ENCODE results near the gene RSRP1. TPM values are rescaled to one million over a fixed set of nuclear protein-coding genes. Genes with fewer than 3 reads are reported as not detected.

Gene RSRP1
- total RNA-seq, 1 experiment from 2014 or later = 113 TPM

- ChIA-PET CTCF (no interaction called here), POLR2A (ENCODE audit: unreplicated experiment) (no interaction called here)
- H3K4me1 ChIP-seq (replicated peaks; ENCODE audit: insufficient read depth) = no peaks in the 10 kb centered on the region
- no peaks in the 10 kb centered on the region for H3K36me3 ChIP-seq (ENCODE audit: low read depth)
- no peaks in the 10 kb centered on the region for H3K79me2 ChIP-seq (ENCODE audit: low read depth)
- H2AFZ ChIP-seq = no peak overlapping the region
- no peaks in the 10 kb centered on the region for H3K9me2 ChIP-seq (ENCODE audit: insufficient read depth)
- no peak overlapping the region for H3K4me3 ChIP-seq
- no peak overlapping the region for H3K4me2 ChIP-seq
- DNase-seq = no peak
- H3K27me3 ChIP-seq (ENCODE audit: insufficient read depth, low read depth) = peaks cover 7% of the 10 kb centered on the region; the same call in 1 of the 2 replicates
- no peak for TF ChIP-seq EZH2 (IDR thresholded peaks at IDR 0.05; ENCODE audit: low read depth)
- TF ChIP-seq CTCF (conservative IDR thresholded peaks at IDR 0.05) = no peak
- no peak overlapping the region for H3K27ac ChIP-seq
- no peaks in the 10 kb centered on the region for H3K9me3 ChIP-seq (ENCODE audit: insufficient read depth, low read depth)
- no TSS peak for BruUV-seq (replicated peaks)
- intact Hi-C loops (cut with micrococcal nuclease; ENCODE audit: unreplicated experiment) = no loop called here
- no peaks in the 10 kb centered on the region for H3F3A ChIP-seq (ENCODE audit: insufficient read depth, low read depth)
- no peaks in the 10 kb centered on the region for H4K20me1 ChIP-seq (ENCODE audit: insufficient read depth)
Measured at GRCh38 chr1:25197235-25197975, 49.8 kb downstream of the RSRP1 start.

GRCh38 chr1:25196830-25197229, 50.4 kb downstream of the RSRP1 start:
- TF ChIP-seq EZH2 (IDR thresholded peaks at IDR 0.05; ENCODE audit: low read depth) (no peak), CTCF (conservative IDR thresholded peaks at IDR 0.05) (no peak)
- Histone ChIP-seq H3K9me2 (ENCODE audit: insufficient read depth) (no peaks in the 10 kb centered on the region), H3K4me2 (no peak overlapping the region), H4K20me1 (ENCODE audit: insufficient read depth) (no peaks in the 10 kb centered on the region), H3K4me1 (replicated peaks; ENCODE audit: insufficient read depth) (no peaks in the 10 kb centered on the region), H3K4me3 (no peak overlapping the region), H3K36me3 (ENCODE audit: low read depth) (no peaks in the 10 kb centered on the region), H3K9me3 (ENCODE audit: insufficient read depth, low read depth) (no peaks in the 10 kb centered on the region), H3F3A (ENCODE audit: insufficient read depth, low read depth) (no peaks in the 10 kb centered on the region), H3K27me3 (ENCODE audit: insufficient read depth, low read depth) (peaks cover 7% of the 10 kb centered on the region; the same call in 1 of the 2 replicates), H3K27ac (no peak overlapping the region), H3K79me2 (ENCODE audit: low read depth) (no peaks in the 10 kb centered on the region), H2AFZ (no peak overlapping the region)
- intact Hi-C loops (cut with micrococcal nuclease; ENCODE audit: unreplicated experiment) = no loop called here
- POLR2A ChIA-PET (ENCODE audit: unreplicated experiment) = no interaction called here
- no TSS peak for BruUV-seq (replicated peaks)
- no peak for DNase-seq
- CTCF ChIA-PET = no interaction called here

- Histone ChIP-seq H3K27me3 (ENCODE audit: insufficient read depth, low read depth) (peaks cover 4% of the 10 kb centered on the region; the same call in 1 of the 2 replicates), H2AFZ (no peak overlapping the region), H3K27ac (no peak overlapping the region), H3K9me2 (ENCODE audit: insufficient read depth) (no peaks in the 10 kb centered on the region), H3K4me2 (no peak overlapping the region), H4K20me1 (ENCODE audit: insufficient read depth) (no peaks in the 10 kb centered on the region), H3K4me1 (replicated peaks; ENCODE audit: insufficient read depth) (no peaks in the 10 kb centered on the region), H3K36me3 (ENCODE audit: low read depth) (no peaks in the 10 kb centered on the region), H3K9me3 (ENCODE audit: insufficient read depth, low read depth) (no peaks in the 10 kb centered on the region), H3F3A (ENCODE audit: insufficient read depth, low read depth) (no peaks in the 10 kb centered on the region), H3K79me2 (ENCODE audit: low read depth) (no peaks in the 10 kb centered on the region), H3K4me3 (no peak overlapping the region)
- intact Hi-C loops (cut with micrococcal nuclease; ENCODE audit: unreplicated experiment) = no loop called here
- CTCF ChIA-PET = no interaction called here
- no TSS peak for BruUV-seq (replicated peaks)
- POLR2A ChIA-PET (ENCODE audit: unreplicated experiment) = no interaction called here
- DNase-seq = no peak
- TF ChIP-seq CTCF (conservative IDR thresholded peaks at IDR 0.05) (no peak), EZH2 (IDR thresholded peaks at IDR 0.05; ENCODE audit: low read depth) (no peak)
Measured at GRCh38 chr1:25195835-25196234, 51.4 kb downstream of the RSRP1 start.

Measured in PC-9 (cell line).